Peyer's patch (tissue), 4 donors: ENCODE data around the gene SIRT6.

Experiments
- POLR2A ChIP-seq, 2 donors: fragments of 450-650 bp; IDR thresholded peaks; one replicate each; pipeline ENCODE4 v1.5.1; 2017; ENCODE audit warnings: antibody characterized with exemption in 2 of 2, mild to moderate bottlenecking in 2 of 2, moderate library complexity in 2 of 2
- TF ChIP-seq, protein P1 (sequence below), 6 experiments: fragments of 450-650 bp in 4 of 6; fragments of 200-600 bp in 2 of 6; sonication (generic) in 1 of 6; IDR thresholded peaks; one replicate each; pipeline ENCODE4 v1.5.1; 2017 to 2019; ENCODE audit warnings: antibody characterized with exemption in 6 of 6, mild to moderate bottlenecking in 3 of 6, moderate library complexity in 1 of 6

- TF ChIP-seq, protein P1, sequence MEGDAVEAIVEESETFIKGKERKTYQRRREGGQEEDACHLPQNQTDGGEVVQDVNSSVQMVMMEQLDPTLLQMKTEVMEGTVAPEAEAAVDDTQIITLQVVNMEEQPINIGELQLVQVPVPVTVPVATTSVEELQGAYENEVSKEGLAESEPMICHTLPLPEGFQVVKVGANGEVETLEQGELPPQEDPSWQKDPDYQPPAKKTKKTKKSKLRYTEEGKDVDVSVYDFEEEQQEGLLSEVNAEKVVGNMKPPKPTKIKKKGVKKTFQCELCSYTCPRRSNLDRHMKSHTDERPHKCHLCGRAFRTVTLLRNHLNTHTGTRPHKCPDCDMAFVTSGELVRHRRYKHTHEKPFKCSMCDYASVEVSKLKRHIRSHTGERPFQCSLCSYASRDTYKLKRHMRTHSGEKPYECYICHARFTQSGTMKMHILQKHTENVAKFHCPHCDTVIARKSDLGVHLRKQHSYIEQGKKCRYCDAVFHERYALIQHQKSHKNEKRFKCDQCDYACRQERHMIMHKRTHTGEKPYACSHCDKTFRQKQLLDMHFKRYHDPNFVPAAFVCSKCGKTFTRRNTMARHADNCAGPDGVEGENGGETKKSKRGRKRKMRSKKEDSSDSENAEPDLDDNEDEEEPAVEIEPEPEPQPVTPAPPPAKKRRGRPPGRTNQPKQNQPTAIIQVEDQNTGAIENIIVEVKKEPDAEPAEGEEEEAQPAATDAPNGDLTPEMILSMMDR (IDR thresholded peaks at IDR 0.05): peak; percentile 46 to 79 (median 64)
- TF ChIP-seq POLR2A (IDR thresholded peaks at IDR 0.05): no peak
Observed at GRCh38 chr19:4140237-4140711, 42.1 kb downstream of the SIRT6 start.
